Activated gamma-delta T cell treated with Interleukin-2 at 50 U/mL for 16 hours (primary cell): ENCODE measurements around the gene FADS1.

Experiments
- DNase-seq: peaks from one replicate; pipeline ENCODE4 v3.0.0-alpha.2; 2020

The FADS1 gene

DNA sequence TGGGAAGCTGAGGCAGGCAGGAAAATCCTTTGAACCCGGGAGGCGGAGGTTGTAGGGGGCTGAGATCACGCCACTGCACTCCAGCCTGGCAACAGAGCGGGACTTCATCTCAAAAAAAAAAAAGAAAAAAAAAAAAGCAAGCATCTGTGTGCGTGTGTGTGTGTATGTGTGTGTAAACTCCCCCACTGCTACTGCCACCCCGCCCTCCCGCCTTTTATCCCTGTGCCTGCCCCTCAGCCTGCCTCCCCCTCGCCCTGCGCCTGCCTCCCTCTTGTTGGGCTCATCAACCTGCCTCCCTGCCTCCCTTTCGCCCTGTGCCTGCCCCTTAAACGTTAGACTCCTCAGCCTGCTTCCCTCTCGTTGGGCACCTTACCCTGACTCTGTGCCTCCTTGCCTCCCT, 42.4 kb downstream of the FADS1 start:
- no peak for DNase-seq

- DNase-seq = no peak
These were observed 43.0 kb downstream of the FADS1 start for GRCh38 chr11:61773809-61774208.

DNA sequence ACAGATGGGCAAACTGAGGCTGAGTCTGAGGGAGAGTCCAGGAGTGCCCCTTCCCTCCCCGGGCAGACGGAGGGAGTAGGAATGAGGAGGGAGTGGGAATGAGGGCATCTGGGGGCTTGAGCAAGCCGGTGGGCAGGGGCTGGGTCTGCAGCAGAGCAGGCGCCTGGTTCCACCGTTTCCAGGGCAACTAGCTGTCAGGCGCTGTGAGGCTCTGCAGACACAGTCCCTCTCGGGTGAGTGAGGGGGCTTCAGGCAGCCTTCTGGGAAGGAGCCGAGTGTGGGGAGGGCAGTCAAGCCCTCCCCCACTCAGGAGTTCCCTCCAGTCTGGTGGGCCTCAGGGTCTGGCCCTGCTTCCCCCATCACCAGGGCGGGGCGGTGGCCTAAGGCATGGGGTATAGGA, 43.4 kb downstream of the FADS1 start:
- no peak for DNase-seq

GRCh38 chr11:61771985-61772455, 44.8 kb downstream of the FADS1 start:
- DNase-seq = no peak

DNA sequence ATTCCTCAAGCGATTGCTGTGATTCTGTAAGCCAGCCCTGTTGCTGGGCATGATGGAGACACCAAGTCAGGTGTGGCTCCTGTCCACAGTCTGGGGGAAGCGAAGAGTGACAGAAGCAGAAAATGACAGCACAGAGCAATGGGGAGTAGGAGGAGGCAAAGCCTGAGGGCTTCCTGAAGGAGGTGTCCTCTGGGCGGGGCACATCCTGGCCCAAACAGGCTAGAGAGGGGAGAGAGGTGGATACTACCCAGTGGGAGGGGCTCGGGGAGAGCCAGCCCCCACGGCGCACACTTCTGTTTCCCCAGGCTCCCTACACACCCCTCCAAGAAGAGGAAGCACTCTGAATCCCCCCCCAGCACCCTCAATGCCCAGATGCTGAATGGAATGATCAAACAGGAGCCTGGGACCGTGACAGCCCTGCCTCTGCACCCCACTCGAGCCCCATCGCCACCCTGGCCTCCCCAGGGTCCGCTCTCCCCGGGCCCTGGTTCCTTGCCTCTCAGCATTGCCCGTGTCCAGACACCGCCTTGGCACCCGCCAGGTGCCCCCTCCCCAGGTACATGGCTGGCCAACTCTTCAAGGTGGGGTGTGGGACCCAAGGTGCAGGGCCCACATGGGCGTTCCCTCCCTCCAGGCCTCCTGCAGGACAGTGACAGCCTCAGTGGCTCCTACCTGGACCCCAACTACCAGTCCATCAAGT, 45.5 kb downstream of the FADS1 start:
- DNase-seq = no peak

- DNase-seq = no peak
These were observed 46.7 kb downstream of the FADS1 start for GRCh38 chr11:61769946-61770683.

- no peak for DNase-seq
These were observed 47.5 kb downstream of the FADS1 start for GRCh38 chr11:61769169-61769920.

- no peak for DNase-seq
These were observed 48.3 kb downstream of the FADS1 start for GRCh38 chr11:61768376-61769076.

DNA sequence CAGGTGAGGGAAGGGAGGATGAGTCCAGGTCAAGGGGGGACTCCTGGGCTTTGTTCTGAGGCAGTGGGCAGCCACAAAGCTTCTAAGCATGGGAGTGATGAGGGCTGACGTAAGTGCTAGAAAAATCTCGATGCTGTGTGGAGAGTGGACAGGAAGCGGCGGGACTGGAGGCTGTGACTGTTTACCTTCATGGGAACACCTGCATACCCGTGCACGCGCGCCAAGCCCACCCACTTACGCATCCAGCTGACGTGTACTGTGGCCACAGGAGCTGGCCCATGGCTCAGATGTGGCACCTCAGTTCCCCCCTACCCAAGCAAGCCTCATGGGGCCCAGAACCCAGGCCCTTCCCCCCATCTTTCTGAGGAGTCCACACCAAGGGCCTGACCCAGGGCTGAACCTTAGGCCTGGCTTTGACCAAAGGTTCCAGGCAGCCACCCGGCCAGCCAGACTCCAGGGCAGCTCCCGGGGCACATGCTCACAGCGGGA, 50.4 kb downstream of the FADS1 start:
- no peak for DNase-seq

GRCh38 chr11:61765550-61766253, 51.1 kb downstream of the FADS1 start:
- no peak for DNase-seq

DNA sequence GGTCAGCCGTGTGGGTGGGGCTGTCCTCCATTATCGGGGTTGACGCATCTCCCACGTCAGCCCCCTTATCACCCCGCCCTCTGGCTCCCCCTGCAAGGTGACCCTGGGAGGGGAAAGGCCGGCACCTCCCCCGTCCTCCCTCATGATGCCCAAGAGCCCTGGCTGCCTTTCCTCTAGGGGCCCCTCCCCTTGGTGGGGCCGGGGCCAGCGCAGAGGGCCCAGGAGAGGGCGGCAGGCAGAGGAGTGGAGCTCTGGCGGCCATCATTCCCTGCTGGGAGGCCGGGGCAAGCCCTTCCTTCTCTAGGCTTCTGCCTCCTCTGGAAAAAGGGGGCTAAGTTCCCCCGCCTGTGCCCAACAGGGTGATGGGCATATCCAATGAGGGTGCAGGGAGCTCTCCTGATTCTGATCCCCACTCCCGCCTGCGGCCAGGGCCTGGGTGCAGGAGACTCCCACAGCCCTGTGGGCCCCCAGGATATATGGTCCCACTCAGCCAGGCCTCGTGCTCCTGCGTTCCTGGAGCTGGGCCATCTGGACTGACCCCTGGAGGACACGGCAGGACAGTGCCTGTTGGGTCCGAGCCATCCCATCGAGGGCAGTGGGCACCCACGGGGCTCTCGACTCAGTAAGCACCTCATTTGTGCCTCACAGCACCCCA, 52.1 kb downstream of the FADS1 start:
- no peak for DNase-seq

- no peak for DNase-seq
These were observed 52.7 kb downstream of the FADS1 start for GRCh38 chr11:61763930-61764605.

DNA sequence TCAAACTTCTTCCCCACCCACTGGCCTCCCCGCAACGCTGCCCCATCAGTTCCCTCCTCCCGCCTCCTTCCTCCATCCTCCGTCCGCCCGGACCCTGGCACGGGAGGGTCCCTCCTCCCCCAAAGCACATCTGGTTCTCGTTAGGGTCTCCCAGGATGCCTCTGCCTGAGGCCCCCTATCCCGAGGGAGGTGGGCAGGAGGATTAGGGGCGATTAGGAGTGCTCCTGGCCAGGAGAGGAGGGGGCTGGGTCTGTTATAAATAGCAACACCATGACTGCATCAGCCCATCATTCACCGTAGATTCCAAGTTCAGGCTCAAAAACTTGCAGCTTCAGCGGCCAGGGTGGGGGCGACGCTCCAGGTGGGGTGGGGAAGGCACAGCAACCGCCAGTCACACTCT, 54.0 kb downstream of the FADS1 start:
- DNase-seq = no peak

- DNase-seq = no peak
These were observed 54.6 kb downstream of the FADS1 start for GRCh38 chr11:61762223-61762615.

DNA sequence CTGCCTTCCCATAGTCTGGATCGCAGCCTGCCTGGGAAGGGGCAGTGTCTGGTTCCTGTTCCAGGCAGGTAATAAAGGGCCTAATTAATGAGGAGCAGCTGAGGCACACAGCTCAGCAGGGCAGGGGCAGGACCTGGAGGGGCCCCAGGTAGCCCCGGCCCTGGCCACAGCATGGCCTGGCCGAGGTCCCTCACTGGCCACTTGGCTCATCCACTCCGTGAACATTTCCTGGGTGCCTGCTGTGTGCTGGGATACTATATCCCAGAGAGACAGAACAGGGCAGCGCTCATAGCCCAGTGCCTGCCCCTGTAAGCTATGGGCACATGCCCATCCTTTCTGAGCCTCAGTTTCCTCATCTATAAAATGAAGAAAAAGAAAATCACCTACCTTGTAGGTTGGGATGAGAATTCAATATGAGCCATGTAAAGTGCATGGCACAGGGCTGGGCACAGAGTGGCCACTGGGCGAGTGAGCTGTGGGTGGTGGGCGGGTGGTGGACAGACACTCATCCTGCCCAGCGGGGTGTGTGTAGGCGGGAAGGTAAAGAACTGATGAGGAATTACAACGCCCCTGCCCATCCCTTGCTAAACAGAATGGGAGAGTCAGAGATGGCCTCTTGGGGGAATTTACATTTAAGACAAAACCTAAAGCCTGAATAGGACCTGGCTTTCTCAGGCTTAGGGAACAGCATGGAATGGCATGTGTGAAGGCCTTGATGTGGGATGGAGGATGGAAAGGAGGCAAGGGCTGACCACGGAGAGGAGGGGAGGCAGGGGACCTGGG, 55.2 kb downstream of the FADS1 start:
- DNase-seq = no peak

- DNase-seq = no peak
These were observed 55.9 kb downstream of the FADS1 start for GRCh38 chr11:61760946-61761345.

DNA sequence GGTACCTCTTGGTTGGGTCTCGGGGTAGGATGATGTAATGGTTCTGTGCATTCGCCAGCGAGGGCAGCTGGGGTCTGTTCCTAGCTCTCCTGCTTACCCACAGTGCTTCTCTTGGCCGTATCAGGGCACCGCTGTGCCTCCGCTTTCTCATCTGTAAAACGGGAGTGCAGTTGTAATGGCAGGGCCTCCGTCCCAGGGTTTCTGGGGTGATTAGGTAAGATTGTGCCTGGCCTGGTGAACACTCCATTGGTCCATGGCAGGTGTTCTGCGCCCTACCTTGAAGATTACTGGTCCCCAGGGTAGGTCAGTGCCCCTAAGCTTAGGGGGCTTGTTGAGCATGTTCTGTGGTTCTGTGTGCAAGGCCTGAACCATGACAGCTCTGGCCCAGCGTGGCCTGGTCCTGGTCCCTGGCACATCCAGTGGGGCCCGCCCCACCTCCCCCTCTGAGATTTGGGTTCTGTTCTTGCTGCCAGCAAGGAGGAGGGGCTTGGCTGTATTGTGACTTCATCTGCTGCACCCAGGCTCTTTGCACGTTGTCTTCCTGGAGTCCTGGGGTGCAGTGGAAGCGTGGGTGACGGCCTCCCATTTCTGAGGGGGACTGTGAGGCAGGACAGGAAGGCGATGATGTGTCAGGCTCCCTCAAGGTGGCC, 59.5 kb downstream of the FADS1 start:
- DNase-seq = no peak

DNA sequence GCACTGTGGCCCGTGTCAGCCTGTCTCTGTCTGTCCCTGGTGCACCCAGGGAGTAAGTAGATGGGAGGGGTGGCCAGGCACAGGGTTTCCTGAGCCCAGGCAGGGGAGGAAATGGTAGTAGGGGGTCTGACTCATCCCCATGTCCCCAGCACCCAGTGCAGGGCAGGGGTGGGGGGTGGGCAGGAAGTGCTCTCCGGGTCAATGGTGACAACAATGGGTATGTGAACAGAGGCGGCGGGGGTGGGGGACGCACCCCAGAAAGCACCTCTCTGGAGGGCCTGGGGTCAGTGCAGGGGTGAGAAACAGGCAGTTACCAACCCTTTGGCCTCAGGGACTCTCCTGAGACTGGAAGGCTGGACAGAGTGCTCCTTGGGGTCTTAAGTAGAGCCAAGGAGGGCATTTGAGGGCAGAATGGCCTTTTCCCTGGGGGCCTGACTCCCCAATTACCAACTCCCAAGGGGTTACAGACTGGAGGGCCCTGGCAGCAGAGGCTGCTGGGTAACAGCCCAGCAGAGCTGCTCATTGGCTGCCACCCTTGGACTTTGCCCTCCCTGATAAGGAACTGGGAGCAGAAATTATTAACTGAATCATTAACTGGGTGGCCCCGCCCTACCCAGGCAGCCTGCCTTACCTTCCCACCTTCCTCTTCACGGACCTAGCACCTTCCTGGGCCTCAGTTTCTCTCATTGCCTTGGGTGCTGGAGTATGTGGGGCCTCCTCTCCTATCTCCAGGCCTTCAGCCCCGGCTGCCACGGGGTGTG, 60.2 kb downstream of the FADS1 start:
- DNase-seq = peak; percentile 66

GRCh38 chr11:61756147-61756451, 60.7 kb downstream of the FADS1 start:
- DNase-seq = no peak
